ENCODE results near the gene ANKFY1.
A peak's percentile ranks its signal among the peaks of the same experiment; 100 is the strongest.
"Not testable (repeated sequence)": the region's sequence is repeated elsewhere in the genome, so short reads cannot be mapped to it uniquely, and the experiment has no call there.

Gene ANKFY1

GRCh38 chr17:4150096-4150495, 113.7 kb downstream of the ANKFY1 start:
- DNase-seq, result no peak

- no peak for DNase-seq
These were observed 115.0 kb downstream of the ANKFY1 start for GRCh38 chr17:4148611-4149308.

- DNase-seq, result no peak
These were observed 115.9 kb downstream of the ANKFY1 start for GRCh38 chr17:4147751-4148310.

- no peak for DNase-seq
These were observed 117.1 kb downstream of the ANKFY1 start for GRCh38 chr17:4146641-4147040.

GRCh38 chr17:4144422-4144747, 119.4 kb downstream of the ANKFY1 start:
- no peak for DNase-seq

- DNase-seq, result peak; percentile 28
These were observed 120.0 kb downstream of the ANKFY1 start for GRCh38 chr17:4143563-4144421.

GRCh38 chr17:4142107-4142900, 121.5 kb downstream of the ANKFY1 start:
- no peak for DNase-seq

GRCh38 chr17:4140125-4140524, 123.7 kb downstream of the ANKFY1 start:
- DNase-seq, result no peak

GRCh38 chr17:4138906-4139526, 124.8 kb downstream of the ANKFY1 start:
- not testable (repeated sequence) for DNase-seq

GRCh38 chr17:4136373-4136772, 127.4 kb downstream of the ANKFY1 start:
- DNase-seq, result no peak

GRCh38 chr17:4135489-4135888, 128.3 kb downstream of the ANKFY1 start:
- no peak for DNase-seq

- DNase-seq, result no peak
These were observed 129.1 kb downstream of the ANKFY1 start for GRCh38 chr17:4134721-4135120.

- DNase-seq, result no peak
These were observed 133.1 kb downstream of the ANKFY1 start for GRCh38 chr17:4130715-4131114.

- DNase-seq, result no peak
These were observed 136.2 kb downstream of the ANKFY1 start for GRCh38 chr17:4127555-4127954.

- DNase-seq, result no peak
These were observed 138.2 kb downstream of the ANKFY1 start for GRCh38 chr17:4125552-4125951.

GRCh38 chr17:4124999-4125398, 138.8 kb downstream of the ANKFY1 start:
- DNase-seq, result no peak

- DNase-seq, result no peak
These were observed 143.4 kb downstream of the ANKFY1 start for GRCh38 chr17:4120332-4120731.

GRCh38 chr17:4119299-4119698, 144.5 kb downstream of the ANKFY1 start:
- DNase-seq, result no peak

GRCh38 chr17:4118015-4118743, 145.6 kb downstream of the ANKFY1 start:
- no peak for DNase-seq

- no peak for DNase-seq
These were observed 147.3 kb downstream of the ANKFY1 start for GRCh38 chr17:4116516-4116915.

All from KG1 (cell line).